Vagina (tissue), 2 donors: ENCODE measurements around the gene EFCAB6.

ENCODE experiments used
- POLR2A ChIP-seq, 2 donors: fragments of 450-650 bp; IDR thresholded peaks; one replicate each; pipeline ENCODE4 v1.6.1; 2017; ENCODE audit warnings: antibody characterized with exemption in 2 of 2, mild to moderate bottlenecking in 2 of 2, moderate library complexity in 2 of 2
- POLR2AphosphoS5 ChIP-seq, 2 donors: sonication (generic); formaldehyde crosslinking; IDR thresholded peaks; one replicate each; pipeline ENCODE4 v1.9.0; 2017; ENCODE audit warnings: antibody characterized with exemption in 2 of 2, mild to moderate bottlenecking in 2 of 2, low read depth in 1 of 2; ENCODE audit not compliant: insufficient read depth in 1 of 2
- TF ChIP-seq, protein P1 (sequence below), 3 experiments: fragments of 450-650 bp in 2 of 3; fragments of 200-600 bp in 1 of 3; sonication (generic) in 1 of 3; IDR thresholded peaks; one replicate each; pipeline ENCODE4 v1.5.1; 2017 to 2019; ENCODE audit warnings: antibody characterized with exemption in 3 of 3, mild to moderate bottlenecking in 2 of 3, moderate library complexity in 2 of 3

- TF ChIP-seq, protein P1, sequence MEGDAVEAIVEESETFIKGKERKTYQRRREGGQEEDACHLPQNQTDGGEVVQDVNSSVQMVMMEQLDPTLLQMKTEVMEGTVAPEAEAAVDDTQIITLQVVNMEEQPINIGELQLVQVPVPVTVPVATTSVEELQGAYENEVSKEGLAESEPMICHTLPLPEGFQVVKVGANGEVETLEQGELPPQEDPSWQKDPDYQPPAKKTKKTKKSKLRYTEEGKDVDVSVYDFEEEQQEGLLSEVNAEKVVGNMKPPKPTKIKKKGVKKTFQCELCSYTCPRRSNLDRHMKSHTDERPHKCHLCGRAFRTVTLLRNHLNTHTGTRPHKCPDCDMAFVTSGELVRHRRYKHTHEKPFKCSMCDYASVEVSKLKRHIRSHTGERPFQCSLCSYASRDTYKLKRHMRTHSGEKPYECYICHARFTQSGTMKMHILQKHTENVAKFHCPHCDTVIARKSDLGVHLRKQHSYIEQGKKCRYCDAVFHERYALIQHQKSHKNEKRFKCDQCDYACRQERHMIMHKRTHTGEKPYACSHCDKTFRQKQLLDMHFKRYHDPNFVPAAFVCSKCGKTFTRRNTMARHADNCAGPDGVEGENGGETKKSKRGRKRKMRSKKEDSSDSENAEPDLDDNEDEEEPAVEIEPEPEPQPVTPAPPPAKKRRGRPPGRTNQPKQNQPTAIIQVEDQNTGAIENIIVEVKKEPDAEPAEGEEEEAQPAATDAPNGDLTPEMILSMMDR (IDR thresholded peaks at IDR 0.05): no peak
- no peak for TF ChIP-seq POLR2AphosphoS5 (IDR thresholded peaks at IDR 0.05; ENCODE audit: insufficient read depth in 1 of 2, low read depth in 1 of 2)
- TF ChIP-seq POLR2A (IDR thresholded peaks at IDR 0.05): no peak
These were observed 28.7 kb upstream of the EFCAB6 start for GRCh38 chr22:43840851-43841250.
